ENCODE measurements around the gene CYBC1.

DNA sequence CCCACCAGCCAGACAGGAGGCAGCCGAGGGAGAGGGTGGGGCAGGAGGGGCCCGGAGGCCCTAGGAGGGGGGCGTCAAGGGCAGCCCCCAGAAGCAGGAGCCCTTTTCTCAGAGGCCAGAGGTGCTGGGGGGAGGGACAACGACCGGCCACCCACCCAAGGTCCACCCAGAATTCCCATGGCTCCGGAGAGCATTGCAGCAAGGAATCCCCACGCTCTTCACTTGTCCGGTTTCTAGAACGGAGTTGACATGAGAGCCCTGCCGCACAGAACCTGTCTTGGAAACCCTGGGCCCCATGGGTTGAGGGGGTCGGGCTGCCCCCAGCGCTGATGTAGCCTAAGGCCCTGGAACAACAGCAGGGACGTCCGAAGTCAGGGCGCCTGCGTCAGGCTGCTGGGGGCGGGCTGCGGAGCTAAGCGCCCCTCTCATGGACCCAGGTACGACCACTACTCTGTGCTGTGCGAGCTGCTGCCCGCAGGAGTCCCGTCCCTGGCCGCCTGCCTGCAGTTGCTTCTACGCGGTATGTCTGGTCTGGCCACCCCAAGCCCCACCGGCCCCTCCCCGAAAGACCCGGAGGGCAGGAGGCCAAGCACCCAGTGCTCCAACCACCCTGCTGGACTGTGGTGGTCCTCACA is 11.2 kb downstream of the CYBC1 start:
- TF ChIP-seq, protein P1, sequence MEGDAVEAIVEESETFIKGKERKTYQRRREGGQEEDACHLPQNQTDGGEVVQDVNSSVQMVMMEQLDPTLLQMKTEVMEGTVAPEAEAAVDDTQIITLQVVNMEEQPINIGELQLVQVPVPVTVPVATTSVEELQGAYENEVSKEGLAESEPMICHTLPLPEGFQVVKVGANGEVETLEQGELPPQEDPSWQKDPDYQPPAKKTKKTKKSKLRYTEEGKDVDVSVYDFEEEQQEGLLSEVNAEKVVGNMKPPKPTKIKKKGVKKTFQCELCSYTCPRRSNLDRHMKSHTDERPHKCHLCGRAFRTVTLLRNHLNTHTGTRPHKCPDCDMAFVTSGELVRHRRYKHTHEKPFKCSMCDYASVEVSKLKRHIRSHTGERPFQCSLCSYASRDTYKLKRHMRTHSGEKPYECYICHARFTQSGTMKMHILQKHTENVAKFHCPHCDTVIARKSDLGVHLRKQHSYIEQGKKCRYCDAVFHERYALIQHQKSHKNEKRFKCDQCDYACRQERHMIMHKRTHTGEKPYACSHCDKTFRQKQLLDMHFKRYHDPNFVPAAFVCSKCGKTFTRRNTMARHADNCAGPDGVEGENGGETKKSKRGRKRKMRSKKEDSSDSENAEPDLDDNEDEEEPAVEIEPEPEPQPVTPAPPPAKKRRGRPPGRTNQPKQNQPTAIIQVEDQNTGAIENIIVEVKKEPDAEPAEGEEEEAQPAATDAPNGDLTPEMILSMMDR (conservative IDR thresholded peaks at IDR 0.05 in 1 of 2, IDR thresholded peaks at IDR 0.05 in 1 of 2; ENCODE audit: extremely low read depth in 1 of 2, insufficient read depth in 1 of 2, low read depth in 1 of 2, low read length in 2 of 2): no peak
- TF ChIP-seq EZH2 (IDR thresholded peaks at IDR 0.05; ENCODE audit: borderline replicate concordance, low read length): no peak
